ENCODE results near the gene CLDN6.
A peak's percentile ranks its signal among the peaks of the same experiment; 100 is the strongest.

The CLDN6 gene

GRCh38 chr16:3013491-3013951 is 4.5 kb downstream of the CLDN6 start:
- no peak overlapping the region for H2BK5ac ChIP-seq (ENCODE audit: low read depth, low read length, poor library complexity)
- no peak overlapping the region for H4K12ac ChIP-seq (ENCODE audit: low read depth, low read length)
- no peak overlapping the region for H2AK5ac ChIP-seq (ENCODE audit: low read length)
- H3K36me3 ChIP-seq (ENCODE audit: control insufficient read depth in 1 of 2, insufficient read depth in 2 of 2, low read length in 2 of 2), result peaks cover 18 to 23% of the 10 kb centered on the region in 2 experiments
- no peak overlapping the region for H3K14ac ChIP-seq (ENCODE audit: low read length)
- H3K4me1 ChIP-seq (ENCODE audit: control insufficient read depth in 1 of 2, insufficient read depth in 2 of 2, low read length in 2 of 2), result peaks cover 38 to 60% of the 10 kb centered on the region in 2 experiments
- H3K4me3 ChIP-seq (ENCODE audit: low read depth, low read length), result peak overlapping the region; percentile 7
- no peak overlapping the region for H4K91ac ChIP-seq (ENCODE audit: low read depth, low read length)
- H3K9ac ChIP-seq (ENCODE audit: low read length), result no peak overlapping the region
- H3K9me3 ChIP-seq (ENCODE audit: insufficient read depth, low read depth, low read length), result peaks cover 3% of the 10 kb centered on the region
- no peak overlapping the region for H3K4ac ChIP-seq (ENCODE audit: low read depth, low read length)
- no CpG with 5 or more reads among the region's 27 CpGs for WGBS (ENCODE audit: extremely low coverage, insufficient coverage, insufficient read length)
- H4K8ac ChIP-seq (ENCODE audit: low read depth, low read length), result no peak overlapping the region
- H3K18ac ChIP-seq (ENCODE audit: low read length), result peak overlapping the region; percentile 17
- H3K79me2 ChIP-seq (ENCODE audit: control insufficient read depth, insufficient read depth, low read length, poor library complexity), result peaks cover 22% of the 10 kb centered on the region
- no peak overlapping the region for H3K23ac ChIP-seq (ENCODE audit: low read length)
- H2BK120ac ChIP-seq (ENCODE audit: insufficient read depth, low read length, poor library complexity), result no peak overlapping the region
- H3K27ac ChIP-seq (ENCODE audit: low read depth, low read length), result no peak overlapping the region
- H3K79me1 ChIP-seq (ENCODE audit: low read length), result peaks cover 42% of the 10 kb centered on the region
- H2AFZ ChIP-seq (ENCODE audit: insufficient read depth, low read length, poor library complexity), result no peak overlapping the region
- H3K4me2 ChIP-seq (ENCODE audit: low read length), result no peak overlapping the region
- no peaks in the 10 kb centered on the region for H3K27me3 ChIP-seq (ENCODE audit: insufficient read depth, low read length)
- H2BK12ac ChIP-seq (ENCODE audit: low read length), result no peak overlapping the region
- DNase-seq, result no peak

GRCh38 chr16:3012828-3013420 is 5.1 kb downstream of the CLDN6 start, which contains the start of gene CLDN9:
TSS of gene CLDN9 (plus strand) at chr16:3012923. CDS start at chr16:3013363, 440 bp downstream.
- peak within 1 kb of the TSS; percentile 55 for H2AK5ac ChIP-seq (ENCODE audit: low read length)
- peaks cover 42 to 65% of the 10 kb centered on the region in 2 experiments for H3K4me1 ChIP-seq (ENCODE audit: control insufficient read depth in 1 of 2, insufficient read depth in 2 of 2, low read length in 2 of 2)
- WGBS (ENCODE audit: extremely low coverage, insufficient coverage, insufficient read length), result no CpG with 5 or more reads among the region's 27 CpGs
- peaks cover 18 to 23% of the 10 kb centered on the region in 2 experiments for H3K36me3 ChIP-seq (ENCODE audit: control insufficient read depth in 1 of 2, insufficient read depth in 2 of 2, low read length in 2 of 2)
- H4K8ac ChIP-seq (ENCODE audit: low read depth, low read length), result no peak within 1 kb of the TSS
- no peak within 1 kb of the TSS for H3K9ac ChIP-seq (ENCODE audit: low read length)
- no peak within 1 kb of the TSS for H2BK5ac ChIP-seq (ENCODE audit: low read depth, low read length, poor library complexity)
- peak within 1 kb of the TSS; percentile 7 for H3K4me3 ChIP-seq (ENCODE audit: low read depth, low read length)
- peak within 1 kb of the TSS; percentile 64 for H4K91ac ChIP-seq (ENCODE audit: low read depth, low read length)
- H4K12ac ChIP-seq (ENCODE audit: low read depth, low read length), result no peak within 1 kb of the TSS
- H3K4me2 ChIP-seq (ENCODE audit: low read length), result peak within 1 kb of the TSS; percentile 24
- peak within 1 kb of the TSS; percentile 59 for H2BK120ac ChIP-seq (ENCODE audit: insufficient read depth, low read length, poor library complexity)
- DNase-seq, result peak; percentile 38 to 57
- peaks cover 3% of the 10 kb centered on the region for H3K9me3 ChIP-seq (ENCODE audit: insufficient read depth, low read depth, low read length)
- H2BK12ac ChIP-seq (ENCODE audit: low read length), result peak within 1 kb of the TSS; percentile 84
- peaks cover 24% of the 10 kb centered on the region for H3K79me2 ChIP-seq (ENCODE audit: control insufficient read depth, insufficient read depth, low read length, poor library complexity)
- peak within 1 kb of the TSS; percentile 22 for H3K27ac ChIP-seq (ENCODE audit: low read depth, low read length)
- no peaks in the 10 kb centered on the region for H3K27me3 ChIP-seq (ENCODE audit: insufficient read depth, low read length)
- H3K18ac ChIP-seq (ENCODE audit: low read length), result peak within 1 kb of the TSS; percentile 52
- H3K14ac ChIP-seq (ENCODE audit: low read length), result peak within 1 kb of the TSS; percentile 49
- peak within 1 kb of the TSS; percentile 41 for H3K4ac ChIP-seq (ENCODE audit: low read depth, low read length)
- peaks cover 47% of the 10 kb centered on the region for H3K79me1 ChIP-seq (ENCODE audit: low read length)
- H3K23ac ChIP-seq (ENCODE audit: low read length), result no peak within 1 kb of the TSS
- no peak within 1 kb of the TSS for H2AFZ ChIP-seq (ENCODE audit: insufficient read depth, low read length, poor library complexity)

- DNase-seq, result no peak
- H3K14ac ChIP-seq (ENCODE audit: low read length), result peak overlapping the region; percentile 36
- H2BK120ac ChIP-seq (ENCODE audit: insufficient read depth, low read length, poor library complexity), result peak overlapping the region; percentile 29
- H3K4me1 ChIP-seq (ENCODE audit: control insufficient read depth in 1 of 2, insufficient read depth in 2 of 2, low read length in 2 of 2), result peaks cover 49 to 72% of the 10 kb centered on the region in 2 experiments
- peaks cover 45% of the 10 kb centered on the region for H3K79me1 ChIP-seq (ENCODE audit: low read length)
- peak overlapping the region; percentile 64 for H4K91ac ChIP-seq (ENCODE audit: low read depth, low read length)
- peak overlapping the region; percentile 42 for H3K18ac ChIP-seq (ENCODE audit: low read length)
- no peak overlapping the region for H3K4ac ChIP-seq (ENCODE audit: low read depth, low read length)
- no peak overlapping the region for H3K4me3 ChIP-seq (ENCODE audit: low read depth, low read length)
- H4K12ac ChIP-seq (ENCODE audit: low read depth, low read length), result no peak overlapping the region
- peaks cover 20% of the 10 kb centered on the region for H3K79me2 ChIP-seq (ENCODE audit: control insufficient read depth, insufficient read depth, low read length, poor library complexity)
- no peak overlapping the region for H3K9ac ChIP-seq (ENCODE audit: low read length)
- H4K8ac ChIP-seq (ENCODE audit: low read depth, low read length), result no peak overlapping the region
- H3K36me3 ChIP-seq (ENCODE audit: control insufficient read depth in 1 of 2, insufficient read depth in 2 of 2, low read length in 2 of 2), result peaks cover 18 to 23% of the 10 kb centered on the region in 2 experiments
- H3K9me3 ChIP-seq (ENCODE audit: insufficient read depth, low read depth, low read length), result peaks cover 3% of the 10 kb centered on the region
- H3K4me2 ChIP-seq (ENCODE audit: low read length), result peak overlapping the region; percentile 24
- no peak overlapping the region for H3K23ac ChIP-seq (ENCODE audit: low read length)
- H2AK5ac ChIP-seq (ENCODE audit: low read length), result peak overlapping the region; percentile 55
- no peaks in the 10 kb centered on the region for H3K27me3 ChIP-seq (ENCODE audit: insufficient read depth, low read length)
- WGBS (ENCODE audit: extremely low coverage, insufficient coverage, insufficient read length), result no CpG with 5 or more reads among the region's 19 CpGs
- H3K27ac ChIP-seq (ENCODE audit: low read depth, low read length), result no peak overlapping the region
- no peak overlapping the region for H2BK5ac ChIP-seq (ENCODE audit: low read depth, low read length, poor library complexity)
- no peak overlapping the region for H2AFZ ChIP-seq (ENCODE audit: insufficient read depth, low read length, poor library complexity)
- peak overlapping the region; percentile 55 for H2BK12ac ChIP-seq (ENCODE audit: low read length)
Observed at GRCh38 chr16:3012246-3012645, 5.7 kb downstream of the CLDN6 start.

GRCh38 chr16:3010510-3010909 is 7.5 kb downstream of the CLDN6 start:
- Histone ChIP-seq H3K18ac (ENCODE audit: low read length) (peak overlapping the region; percentile 55), H3K4me2 (ENCODE audit: low read length) (peak overlapping the region; percentile 51), H3K9me3 (ENCODE audit: insufficient read depth, low read depth, low read length) (no peaks in the 10 kb centered on the region), H3K27ac (ENCODE audit: low read depth, low read length) (peak overlapping the region; percentile 94), H4K12ac (ENCODE audit: low read depth, low read length) (no peak overlapping the region), H2AK5ac (ENCODE audit: low read length) (peak overlapping the region; percentile 93), H3K9ac (ENCODE audit: low read length) (no peak overlapping the region), H3K4ac (ENCODE audit: low read depth, low read length) (peak overlapping the region; percentile 25), H4K91ac (ENCODE audit: low read depth, low read length) (peak overlapping the region; percentile 86), H3K4me1 (ENCODE audit: control insufficient read depth in 1 of 2, insufficient read depth in 2 of 2, low read length in 2 of 2) (peaks cover 56 to 76% of the 10 kb centered on the region in 2 experiments), H3K79me1 (ENCODE audit: low read length) (peaks cover 45% of the 10 kb centered on the region), H4K8ac (ENCODE audit: low read depth, low read length) (peak overlapping the region; percentile 8), H3K4me3 (ENCODE audit: low read depth, low read length) (no peak overlapping the region), H3K14ac (ENCODE audit: low read length) (peak overlapping the region; percentile 71), H3K79me2 (ENCODE audit: control insufficient read depth, insufficient read depth, low read length, poor library complexity) (peaks cover 9% of the 10 kb centered on the region), H3K36me3 (ENCODE audit: control insufficient read depth in 1 of 2, insufficient read depth in 2 of 2, low read length in 2 of 2) (peaks cover 14 to 15% of the 10 kb centered on the region in 2 experiments), H3K27me3 (ENCODE audit: insufficient read depth, low read length) (no peaks in the 10 kb centered on the region), H2BK5ac (ENCODE audit: low read depth, low read length, poor library complexity) (peak overlapping the region; percentile 84), H2BK120ac (ENCODE audit: insufficient read depth, low read length, poor library complexity) (peak overlapping the region; percentile 77), H3K23ac (ENCODE audit: low read length) (no peak overlapping the region), H2BK12ac (ENCODE audit: low read length) (peak overlapping the region; percentile 98), H2AFZ (ENCODE audit: insufficient read depth, low read length, poor library complexity) (no peak overlapping the region)
- DNase-seq, result no peak
- no CpG with 5 or more reads among the region's 8 CpGs for WGBS (ENCODE audit: extremely low coverage, insufficient coverage, insufficient read length)
